ENCODE results near the gene KCND3.

- TF ChIP-seq CTCF (conservative IDR thresholded peaks at IDR 0.05; ENCODE audit: low read depth, low read length) = no peak
- TF ChIP-seq RFX5 (IDR thresholded peaks at IDR 0.05; ENCODE audit: low read depth, low read length) = no peak
- TF ChIP-seq MAFK (IDR thresholded peaks at IDR 0.05; ENCODE audit: low read depth, low read length) = no peak
- no peak for TF ChIP-seq RCOR1 (IDR thresholded peaks at IDR 0.05; ENCODE audit: insufficient replicate concordance, low read length)
- TF ChIP-seq POLR2A (IDR thresholded peaks at IDR 0.05; ENCODE audit: low read depth, low read length) = no peak
- no peak for TF ChIP-seq USF2 (IDR thresholded peaks at IDR 0.05; ENCODE audit: low read depth, low read length)
- TF ChIP-seq SMC3 (IDR thresholded peaks at IDR 0.05; ENCODE audit: low read depth, low read length) = no peak
- no peak for TF ChIP-seq FOS (IDR thresholded peaks at IDR 0.05; ENCODE audit: low read depth, low read length)
- TF ChIP-seq MXI1 (IDR thresholded peaks at IDR 0.05; ENCODE audit: borderline replicate concordance, low read depth, low read length) = no peak
- no peak for TF ChIP-seq MAZ (IDR thresholded peaks at IDR 0.05; ENCODE audit: borderline replicate concordance, low read depth, low read length)
- TF ChIP-seq ELK1 (IDR thresholded peaks at IDR 0.05; ENCODE audit: borderline replicate concordance, low read depth, low read length) = no peak
- no peak for TF ChIP-seq NFE2L2 (IDR thresholded peaks at IDR 0.05; ENCODE audit: low read depth, low read length)
- TF ChIP-seq RAD21 (IDR thresholded peaks at IDR 0.05; ENCODE audit: low read length) = no peak
- no peak for TF ChIP-seq BHLHE40 (IDR thresholded peaks at IDR 0.05; ENCODE audit: low read depth, low read length)
Measured at GRCh38 chr1:111948209-111949171, 41.0 kb downstream of the KCND3 start.

Measured in IMR-90 (cell line).